Ovary (tissue), 9 donors: ENCODE data around the gene CHST9. TPM values are rescaled to one million over a fixed set of nuclear protein-coding genes. Genes with fewer than 3 reads are reported as not detected.

Experiments used
- DNase-seq, 5 donors: peaks; one replicate each; pipeline ENCODE4 v3.0.0-alpha.2; 2019 to 2020
- H3K27ac ChIP-seq, 2 donors: fragments of 200-600 bp; one replicate each; pipeline versions ENCODE4 v1.5.1 to v1.8.0; 2019 to 2022
- H3K27me3 ChIP-seq: fragments of 200-600 bp; one replicate; pipeline ENCODE4 v1.8.0; 2022
- H3K36me3 ChIP-seq: fragments of 200-600 bp; sonication (generic); one replicate; pipeline ENCODE4 v1.5.1; 2019
- H3K4me1 ChIP-seq: one replicate; pipeline ENCODE4 v1.8.1; 2013; ENCODE audit warnings: mild to moderate bottlenecking, moderate library complexity; ENCODE audit not compliant: insufficient read depth
- H3K4me3 ChIP-seq: fragments of 200-600 bp; sonication (generic); one replicate; pipeline ENCODE4 v1.5.1; 2017
- H3K9me3 ChIP-seq, 2 donors: fragments of 200-600 bp in 1 of 2; sonication (generic) in 1 of 2; one replicate each; pipeline versions ENCODE4 v1.5.1 to v1.8.1; 2013 to 2019; ENCODE audit warnings: mild to moderate bottlenecking in 1 of 2, moderate library complexity in 1 of 2
- EP300 ChIP-seq: sonication (generic); formaldehyde crosslinking; IDR thresholded peaks from one replicate; pipeline ENCODE4 v1.6.1; 2017; ENCODE audit warnings: antibody characterized with exemption
- POLR2A ChIP-seq: fragments of 450-650 bp; IDR thresholded peaks from one replicate; pipeline ENCODE4 v1.6.1; 2017; ENCODE audit warnings: antibody characterized with exemption, mild to moderate bottlenecking, moderate library complexity
- WGBS, 3 donors: extraction: QIAGEN DNeasy Blood & Tissue Kit in 1 of 3; methylation state at CpG; one replicate each; pipeline versions ENCODE4 v1.1.5 to v1.1.7; 2013 to 2017; 5-methylcytosine and 5-hydroxymethylcytosine counted together
- intact Hi-C, 4 donors: fragments of 100-400 bp; cut with DNase I; formaldehyde crosslinking; loops; one replicate each; pipeline versions ENCODE4 v1.11.0 to v1.15.1; 2022 to 2023
- polyA plus RNA-seq, 2 donors: library from polyadenylated mRNA; stranded (reverse); fragments of 200-250 nt in 1 of 2; fragments of 350-450 nt in 1 of 2; fragmentation: Illumina TruSeq in 1 of 2; extraction: RNeasy Lipid Tissue Mini Kit (QIAGEN cat#74804) in 1 of 2; gene quantifications; one replicate each; pipeline ENCODE4 v1.2.3, GENCODE V29; 2013 to 2014
- total RNA-seq, 7 donors: library from RNA; depleted of rRNA in 2 of 7; stranded (reverse); fragments of >200 nt in 2 of 7; fragmentation: NEBNext Ultra II Directional in 3 of 7; extraction: Animal tissue kit (Norgen Biotek cat#: 25700) in 3 of 7; gene quantifications; one replicate each; pipeline versions ENCODE4 v1.1.0 to v1.2.4, GENCODE V29; 2016 to 2023
- TF ChIP-seq, protein P1 (sequence below), 3 donors: fragments of 450-650 bp in 2 of 3; fragments of 200-600 bp in 1 of 3; IDR thresholded peaks; one replicate each; pipeline versions ENCODE4 v1.5.1 to v1.8.0; 2016 to 2022; ENCODE audit warnings: antibody characterized with exemption in 3 of 3, mild to moderate bottlenecking in 1 of 3
- donor health status: DM: no; HTN: no; CAD: no; lungs with moderate emphysema.
- donor health status: DM: no; HTN: no; CAD: no.
- donor health status: Bipolar disorder and iron deficiency.
- donor health status: DM: yes; HTN: yes; CAD: no.
- donor health status: DM: no; HTN: no; CAD: no.
- donor health status: DM: yes; HTN: yes; CAD: no.

CHST9 gene
- total and polyA plus RNA-seq, 9 donors, result 0.02 to 3.6 (median 0.12) TPM; not detected in 1

DNA sequence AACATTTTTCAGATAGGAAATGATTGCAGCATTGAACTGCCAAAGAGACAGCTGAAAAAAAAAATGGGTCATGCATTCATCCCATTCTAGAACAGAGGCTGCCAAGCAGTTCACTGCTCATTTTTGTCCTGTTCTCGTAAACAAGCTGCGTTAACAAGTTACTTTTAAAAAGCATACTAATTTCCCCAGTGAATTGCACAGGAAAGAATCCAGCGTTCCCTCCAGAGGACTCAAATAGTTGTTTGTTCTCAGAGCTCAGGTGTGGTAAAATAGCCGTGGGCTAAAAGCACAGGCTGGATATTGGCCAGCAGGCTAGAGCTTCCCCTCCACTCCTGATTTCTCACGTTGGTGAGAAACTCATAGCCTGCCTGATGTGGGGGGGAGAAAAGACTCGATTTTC, 243.5 kb downstream of the CHST9 start:
- 33 to 47% (median 38%) methylated on average over 6 of the region's 6 CpGs for WGBS, 3 donors
- DNase-seq, result no peak
- Histone ChIP-seq H3K4me3 (no peak overlapping the region), H3K9me3 (no peaks in the 10 kb centered on the region), H3K36me3 (no peaks in the 10 kb centered on the region), H3K27ac (no peak overlapping the region), H3K27me3 (no peaks in the 10 kb centered on the region), H3K4me1 (no peaks in the 10 kb centered on the region)
- intact Hi-C loops, result no loop called here
- TF ChIP-seq POLR2A, result no peak
- TF ChIP-seq, protein P1, sequence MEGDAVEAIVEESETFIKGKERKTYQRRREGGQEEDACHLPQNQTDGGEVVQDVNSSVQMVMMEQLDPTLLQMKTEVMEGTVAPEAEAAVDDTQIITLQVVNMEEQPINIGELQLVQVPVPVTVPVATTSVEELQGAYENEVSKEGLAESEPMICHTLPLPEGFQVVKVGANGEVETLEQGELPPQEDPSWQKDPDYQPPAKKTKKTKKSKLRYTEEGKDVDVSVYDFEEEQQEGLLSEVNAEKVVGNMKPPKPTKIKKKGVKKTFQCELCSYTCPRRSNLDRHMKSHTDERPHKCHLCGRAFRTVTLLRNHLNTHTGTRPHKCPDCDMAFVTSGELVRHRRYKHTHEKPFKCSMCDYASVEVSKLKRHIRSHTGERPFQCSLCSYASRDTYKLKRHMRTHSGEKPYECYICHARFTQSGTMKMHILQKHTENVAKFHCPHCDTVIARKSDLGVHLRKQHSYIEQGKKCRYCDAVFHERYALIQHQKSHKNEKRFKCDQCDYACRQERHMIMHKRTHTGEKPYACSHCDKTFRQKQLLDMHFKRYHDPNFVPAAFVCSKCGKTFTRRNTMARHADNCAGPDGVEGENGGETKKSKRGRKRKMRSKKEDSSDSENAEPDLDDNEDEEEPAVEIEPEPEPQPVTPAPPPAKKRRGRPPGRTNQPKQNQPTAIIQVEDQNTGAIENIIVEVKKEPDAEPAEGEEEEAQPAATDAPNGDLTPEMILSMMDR (IDR thresholded peaks at IDR 0.05), result no peak
- no peak for TF ChIP-seq EP300

DNA sequence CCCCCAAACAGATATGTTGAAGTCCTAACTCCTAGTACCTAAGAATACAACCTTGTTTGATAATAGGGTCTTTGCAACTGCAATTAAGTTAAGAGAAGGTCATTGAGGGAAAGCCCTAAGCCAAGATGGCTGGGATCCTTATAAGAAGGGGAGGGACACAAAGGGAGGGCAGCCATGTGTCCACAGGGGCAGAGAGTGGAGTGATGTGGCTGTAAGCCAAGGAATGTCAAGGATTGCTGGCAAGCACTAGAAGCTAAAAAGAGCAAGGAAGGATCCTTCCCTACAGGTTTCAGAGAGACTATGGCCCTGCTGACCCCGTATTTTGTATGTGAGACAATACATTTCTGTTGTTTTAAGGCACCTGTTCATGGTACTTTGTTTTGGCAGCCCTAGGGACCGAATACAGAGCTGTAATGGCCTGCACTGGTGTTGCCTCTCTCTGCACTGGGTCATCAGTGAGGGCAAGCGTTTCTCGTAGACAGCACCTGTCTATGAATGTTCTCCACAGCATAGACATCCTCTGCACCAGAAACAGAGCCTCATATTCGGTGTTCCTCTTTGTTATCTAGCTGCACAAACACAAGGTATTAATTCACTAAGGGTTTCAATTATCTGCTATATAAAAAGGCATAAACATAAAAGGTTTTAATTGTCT, 244.2 kb downstream of the CHST9 start:
- no peaks in the 10 kb centered on the region for H3K9me3 ChIP-seq
- intact Hi-C loops, result no loop called here
- no peaks in the 10 kb centered on the region for H3K27me3 ChIP-seq
- H3K36me3 ChIP-seq, result no peaks in the 10 kb centered on the region
- H3K4me1 ChIP-seq, result no peaks in the 10 kb centered on the region
- no peak overlapping the region for H3K4me3 ChIP-seq
- 76 to 88% (median 85%) methylated on average over 5 of the region's 5 CpGs for WGBS, 3 donors
- TF ChIP-seq POLR2A (no peak), EP300 (no peak)
- TF ChIP-seq, protein P1 (IDR thresholded peaks at IDR 0.05), result no peak
- no peak overlapping the region for H3K27ac ChIP-seq
- DNase-seq, result no peak

- intact Hi-C loops, result no loop called here
- WGBS, 3 donors, result 83 to 87% (median 85%) methylated on average over 2 of the region's 2 CpGs
- TF ChIP-seq, protein P1 (IDR thresholded peaks at IDR 0.05), result no peak
- TF ChIP-seq POLR2A, result no peak
- TF ChIP-seq EP300, result no peak
- no peak for DNase-seq
- Histone ChIP-seq H3K4me3 (no peak overlapping the region), H3K27me3 (no peaks in the 10 kb centered on the region), H3K36me3 (no peaks in the 10 kb centered on the region), H3K4me1 (peaks cover 2% of the 10 kb centered on the region), H3K27ac (no peak overlapping the region), H3K9me3 (no peaks in the 10 kb centered on the region)
These were observed 253.4 kb downstream of the CHST9 start for GRCh38 chr18:26931659-26932058.

- no peak overlapping the region for H3K27ac ChIP-seq
- WGBS, 3 donors, result 0 to 55% (median 0%) methylated on average over 1 of the region's 1 CpG
- H3K4me1 ChIP-seq, result peaks cover 2% of the 10 kb centered on the region
- H3K36me3 ChIP-seq, result no peaks in the 10 kb centered on the region
- TF ChIP-seq, protein P1 (IDR thresholded peaks at IDR 0.05), result no peak
- TF ChIP-seq EP300 (no peak), POLR2A (no peak)
- intact Hi-C loops, result no loop called here
- H3K9me3 ChIP-seq, result no peaks in the 10 kb centered on the region
- no peak overlapping the region for H3K4me3 ChIP-seq
- no peaks in the 10 kb centered on the region for H3K27me3 ChIP-seq
- no peak for DNase-seq
These were observed 254.5 kb downstream of the CHST9 start for GRCh38 chr18:26930630-26931029.
